Activated CD4-positive, alpha-beta T cell treated with anti-CD3 and anti-CD28 coated beads, Interleukin-2, amount 50 U/mL, for 16 hours (primary cell): ENCODE measurements around the gene WIPF2.
A peak's percentile ranks its signal among the peaks of the same experiment; 100 is the strongest.

Source experiments
- DNase-seq: peaks from one replicate; pipeline ENCODE4 v3.0.0-alpha.2; 2020

Gene WIPF2

GRCh38 chr17:40253565-40253964, 34.5 kb downstream of the WIPF2 start:
- DNase-seq, result no peak

GRCh38 chr17:40259505-40259904, 40.4 kb downstream of the WIPF2 start:
- no peak for DNase-seq

- DNase-seq, result no peak
Measured at GRCh38 chr17:40260528-40260927, 41.4 kb downstream of the WIPF2 start.

- DNase-seq, result no peak
Measured at GRCh38 chr17:40264458-40265185, 45.5 kb downstream of the WIPF2 start.

DNA sequence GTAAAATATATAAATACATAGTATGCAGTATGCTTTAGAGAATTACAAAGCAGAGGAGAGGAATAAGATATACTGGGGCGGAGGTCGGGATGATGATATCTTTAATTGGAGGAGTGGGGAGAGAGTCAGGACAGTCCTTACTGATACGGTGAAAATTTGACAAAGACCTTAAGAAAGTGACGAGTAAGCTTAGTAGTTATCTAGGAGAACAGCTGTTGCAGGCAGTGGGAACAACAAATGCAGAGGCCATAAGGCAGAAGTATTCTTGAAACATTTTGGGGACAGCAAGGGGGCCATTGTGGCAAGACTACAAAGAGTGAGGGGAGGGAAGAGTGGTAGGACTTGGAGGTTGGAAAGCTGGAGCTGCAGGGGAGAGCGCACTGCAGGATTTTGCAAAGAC, 46.2 kb downstream of the WIPF2 start:
- no peak for DNase-seq

- no peak for DNase-seq
Measured at GRCh38 chr17:40266882-40267281, 47.8 kb downstream of the WIPF2 start.

DNA sequence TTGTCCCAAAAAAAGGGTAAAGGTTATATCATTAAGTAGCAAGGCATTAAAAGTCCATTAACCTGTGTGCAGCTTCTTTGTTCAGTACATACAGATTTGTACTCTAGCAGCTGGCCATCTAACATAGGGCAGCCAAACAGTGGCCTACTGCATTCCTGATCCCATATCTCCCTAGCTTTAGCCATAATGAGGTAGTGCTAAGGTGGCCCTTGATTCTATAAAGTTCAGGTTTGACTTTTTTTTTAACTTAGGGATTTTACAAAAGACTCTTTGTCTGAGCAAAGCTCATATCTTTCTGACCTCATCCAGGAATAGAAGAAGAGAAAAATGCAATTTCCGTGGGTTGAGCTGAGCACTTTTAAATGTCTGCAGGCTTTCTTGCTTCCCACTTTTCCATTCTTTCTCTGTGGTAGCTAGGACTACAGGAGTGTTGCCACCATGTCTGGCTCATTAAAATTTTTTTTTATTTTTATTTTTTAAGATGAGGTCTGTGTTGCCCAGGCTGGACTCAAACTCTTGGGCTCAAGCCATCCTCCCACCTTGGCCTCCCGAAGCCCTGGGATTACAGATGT, 49.1 kb downstream of the WIPF2 start:
- DNase-seq, result no peak

DNA sequence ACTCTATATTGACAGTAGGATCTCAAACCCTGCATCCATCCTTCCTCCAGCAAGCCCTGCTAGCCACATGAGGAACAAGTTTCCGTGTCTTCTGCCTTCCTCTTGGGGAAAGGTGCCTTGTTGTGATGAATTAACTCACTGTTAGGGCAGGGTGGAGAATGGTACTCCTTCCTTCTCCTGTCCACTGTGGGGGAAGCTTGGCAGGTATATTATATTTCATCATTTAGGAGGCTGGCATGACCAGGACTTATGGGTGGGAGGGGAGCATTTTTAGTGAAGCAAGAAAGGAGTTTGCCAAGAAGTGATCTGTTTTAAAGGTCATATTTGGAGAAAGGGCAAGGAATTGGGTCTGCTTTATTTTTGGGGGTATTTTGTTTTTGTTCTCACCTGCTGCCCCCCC, 59.3 kb downstream of the WIPF2 start:
- DNase-seq, result no peak

GRCh38 chr17:40279402-40279801, 60.3 kb downstream of the WIPF2 start:
- no peak for DNase-seq

DNA sequence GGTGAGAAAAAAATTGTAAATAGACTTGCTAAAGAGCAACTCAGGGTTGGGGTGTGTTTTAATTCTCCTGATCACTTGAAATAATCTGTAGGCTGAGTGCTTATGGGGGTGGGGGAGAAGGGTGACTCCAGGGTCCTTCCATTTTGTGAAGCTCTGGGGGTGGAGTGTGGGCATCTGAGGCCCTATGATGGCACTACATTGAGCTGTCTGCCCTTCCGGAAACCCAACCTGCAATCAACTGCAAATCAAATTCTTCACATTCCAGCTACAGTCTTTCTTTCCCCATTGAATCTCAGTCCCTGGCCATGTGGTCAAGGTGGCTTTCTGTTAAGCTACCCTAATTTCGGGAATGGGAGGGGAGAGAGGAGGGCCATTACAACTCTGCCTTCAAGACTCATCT, 62.6 kb downstream of the WIPF2 start:
- no peak for DNase-seq

DNA sequence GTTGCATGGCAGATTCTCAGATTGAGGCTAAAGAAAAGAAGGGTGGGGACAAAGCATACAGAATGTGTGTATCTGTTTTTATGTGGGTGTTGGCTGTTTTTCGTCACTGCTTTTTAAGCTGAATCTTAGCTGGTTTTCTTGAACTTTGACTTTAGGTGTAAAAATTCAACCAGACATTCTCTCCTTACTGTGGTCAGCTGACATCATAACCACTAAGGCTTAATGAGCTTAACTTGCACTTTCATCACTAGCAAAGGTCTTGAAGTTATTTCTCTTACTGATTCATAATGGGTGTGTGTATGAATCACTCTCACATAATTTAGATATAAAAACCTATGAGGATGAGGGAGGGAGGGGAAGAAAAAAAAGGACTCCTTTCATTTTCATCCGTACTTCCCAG, 64.6 kb downstream of the WIPF2 start:
- peak; percentile 86 for DNase-seq

DNA sequence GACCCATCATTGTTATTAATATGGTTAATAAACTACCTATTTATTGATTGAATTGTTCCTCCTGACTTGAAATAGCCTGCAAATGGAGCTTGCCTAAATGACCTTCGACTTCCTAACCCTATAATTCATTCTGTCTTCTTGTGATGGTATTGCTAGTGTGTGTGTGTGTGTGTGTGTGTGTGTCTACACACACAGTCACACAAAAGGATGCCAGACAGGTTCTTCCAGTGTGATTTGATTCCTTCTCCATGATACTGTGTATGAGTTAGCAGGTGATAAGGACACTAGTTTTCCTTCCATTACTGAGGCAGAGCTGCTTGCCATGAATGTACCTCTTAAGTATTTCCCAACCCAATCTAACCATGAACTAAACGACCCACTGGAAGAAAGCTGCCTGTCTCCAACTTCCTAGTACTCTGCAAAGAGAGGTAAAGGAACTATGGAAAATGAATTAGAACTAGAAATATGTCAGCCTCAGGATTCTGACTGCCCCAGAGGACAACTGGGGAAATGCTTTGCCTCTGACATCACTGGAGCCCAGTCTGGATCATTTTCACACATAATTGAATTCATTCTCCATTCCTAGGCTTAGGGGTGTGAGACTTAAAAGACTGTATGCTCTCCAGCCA, 65.1 kb downstream of the WIPF2 start:
- DNase-seq, result no peak

DNA sequence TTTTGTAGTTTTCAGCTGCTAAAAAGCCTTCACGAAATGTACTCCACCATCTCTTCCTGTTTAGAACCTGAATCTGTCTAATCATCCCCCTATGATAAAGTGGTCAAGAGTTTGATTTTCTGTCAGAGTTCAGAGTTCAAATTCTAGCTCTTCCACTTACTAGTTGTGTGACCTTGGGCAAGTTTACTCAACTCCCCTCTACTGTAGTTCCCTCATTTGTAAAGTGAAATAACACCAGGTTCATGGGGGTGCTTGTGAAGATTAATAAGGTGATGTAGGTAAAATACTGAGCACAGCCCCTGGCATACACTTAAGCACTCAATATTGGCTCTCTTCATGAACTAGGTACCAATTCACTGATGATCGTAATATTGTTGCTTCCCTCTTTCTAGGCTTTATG, 67.4 kb downstream of the WIPF2 start:
- DNase-seq, result no peak

DNA sequence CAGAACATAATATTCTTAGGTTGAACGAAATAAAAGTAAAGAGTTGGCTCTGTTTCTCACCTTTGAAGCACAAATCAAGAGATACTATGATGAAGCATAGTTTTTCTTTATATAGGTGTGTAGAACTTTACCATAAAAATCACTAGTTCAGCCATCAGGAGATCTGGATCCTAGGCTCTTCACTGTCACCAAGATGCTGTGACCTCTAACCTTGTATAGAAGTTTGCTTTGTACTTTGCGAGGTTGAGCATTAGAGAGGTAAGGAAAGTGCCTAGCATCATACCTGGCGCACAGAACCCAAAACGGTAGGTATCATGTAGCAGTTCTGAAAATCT, 68.0 kb downstream of the WIPF2 start:
- DNase-seq, result no peak

GRCh38 chr17:40287494-40288369, 68.6 kb downstream of the WIPF2 start, which contains the start of gene CDC6:
CDC6 (plus strand) TSS chr17:40287879; CDS start chr17:40289421, 1,542 bp downstream.
- DNase-seq, result peak; percentile 100

- DNase-seq, result peak; percentile 66
Measured at GRCh38 chr17:40290629-40291280, 71.7 kb downstream of the WIPF2 start.

GRCh38 chr17:40291281-40291664, 72.2 kb downstream of the WIPF2 start:
- peak; percentile 34 for DNase-seq

- no peak for DNase-seq
Measured at GRCh38 chr17:40293363-40293762, 74.3 kb downstream of the WIPF2 start.

DNA sequence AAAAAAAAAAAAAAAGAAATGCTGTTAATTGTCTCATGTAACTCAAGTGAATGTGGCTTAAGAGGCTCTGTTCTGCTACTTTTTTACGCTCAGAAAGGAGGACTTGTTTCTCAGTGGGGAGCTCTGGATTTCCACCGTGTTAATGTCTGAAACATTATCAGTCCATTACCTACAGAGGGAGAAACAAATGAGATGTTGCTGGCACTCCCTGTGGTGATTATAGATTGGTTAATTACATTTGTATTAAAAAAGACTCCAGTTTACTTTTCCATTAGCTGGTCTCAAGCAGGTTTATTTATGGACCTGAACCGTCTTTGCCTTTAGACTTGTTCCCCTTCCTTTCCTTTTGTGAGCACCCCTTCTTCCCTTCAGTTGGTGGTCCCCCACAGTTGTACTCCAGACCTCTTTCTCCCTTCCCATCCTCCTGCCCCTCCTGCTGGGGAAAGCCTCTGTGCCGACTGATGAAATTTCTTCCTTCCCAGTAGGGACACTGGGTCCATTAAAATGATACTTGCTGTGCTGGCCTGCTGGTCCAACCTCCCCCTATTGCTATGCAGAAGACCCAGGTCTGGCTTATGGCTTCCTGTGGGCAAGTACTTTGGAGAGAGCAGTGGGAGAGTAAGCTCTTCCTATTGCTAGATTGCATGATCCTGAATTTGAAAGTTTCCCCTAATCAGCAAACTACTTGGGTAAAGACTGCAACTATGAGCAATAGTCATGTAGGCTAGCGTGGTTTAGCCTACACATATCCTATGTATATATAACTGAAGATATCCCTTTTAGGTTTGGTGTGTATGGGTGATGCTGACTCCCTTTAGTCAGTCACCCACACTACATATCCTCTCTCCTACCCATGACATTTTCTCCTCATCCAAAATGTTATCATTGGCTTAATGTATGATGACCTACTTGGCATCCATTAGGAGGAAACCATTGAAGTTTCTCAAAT, 76.7 kb downstream of the WIPF2 start:
- no peak for DNase-seq

DNA sequence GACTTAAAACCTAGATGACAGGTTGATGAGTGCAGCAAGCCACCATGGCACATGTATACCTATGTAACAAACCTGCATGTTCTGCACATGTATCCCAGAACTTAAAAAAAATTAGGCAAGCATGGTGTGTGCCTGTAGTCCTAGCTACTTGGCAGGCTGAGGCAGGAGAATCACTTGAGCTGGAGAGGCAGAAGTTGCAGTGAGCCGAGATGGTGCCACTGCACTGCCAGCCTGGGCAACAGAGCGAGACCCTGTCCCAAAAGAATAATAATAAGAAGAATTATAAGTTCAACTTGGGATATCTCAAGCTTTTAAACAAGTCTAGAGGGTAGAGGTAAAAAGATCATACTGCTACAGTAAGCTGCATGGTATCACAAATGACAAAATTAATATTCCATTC, 78.4 kb downstream of the WIPF2 start:
- no peak for DNase-seq

- DNase-seq, result no peak
Measured at GRCh38 chr17:40298726-40299125, 79.6 kb downstream of the WIPF2 start.
